ENCODE measurements around the gene PANK2.

The PANK2 gene

GRCh38 chr20:3857405-3857804 lies 31.8 kb upstream of the PANK2 start:
- H3K79me2 ChIP-seq (ENCODE audit: control insufficient read depth, insufficient read depth, low read length, unreplicated experiment), result peaks cover 3% of the 10 kb centered on the region
- no peak overlapping the region for H3K27ac ChIP-seq (ENCODE audit: low read depth, low read length)
- H3K27me3 ChIP-seq (ENCODE audit: insufficient read depth, low read length), result no peaks in the 10 kb centered on the region
- no peak overlapping the region for H2AFZ ChIP-seq (ENCODE audit: low read length, unreplicated experiment)
- H3K36me3 ChIP-seq (ENCODE audit: insufficient read depth, low read length), result peaks cover 10% of the 10 kb centered on the region; the same call in 1 of the 2 replicates
- H3K4me1 ChIP-seq (ENCODE audit: control insufficient read depth, insufficient read depth, low read length, unreplicated experiment), result no peaks in the 10 kb centered on the region
- H3K4me3 ChIP-seq (ENCODE audit: low read depth, low read length), result no peak overlapping the region

DNA sequence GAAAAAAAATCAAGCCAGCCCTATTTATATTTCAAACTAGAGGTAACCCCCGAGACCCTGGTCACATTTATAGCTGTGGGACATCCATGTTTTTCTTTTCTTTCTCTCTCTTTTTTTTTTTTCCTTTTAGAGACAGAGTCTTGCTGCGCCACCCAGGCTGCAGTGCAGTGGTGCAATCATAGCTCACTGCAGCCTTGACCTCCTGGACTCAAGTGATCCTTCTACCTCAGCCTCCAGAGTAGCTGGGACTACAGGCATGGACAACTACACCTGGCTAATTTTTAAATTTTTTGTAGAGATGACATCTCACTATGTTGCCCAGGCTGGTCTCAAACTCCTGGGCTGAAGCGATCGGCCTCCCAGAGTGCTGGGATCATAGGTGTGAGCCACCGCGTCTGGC lies 30.5 kb upstream of the PANK2 start:
- H3K4me3 ChIP-seq (ENCODE audit: low read depth, low read length), result no peak overlapping the region
- H2AFZ ChIP-seq (ENCODE audit: low read length, unreplicated experiment), result no peak overlapping the region
- no peak overlapping the region for H3K27ac ChIP-seq (ENCODE audit: low read depth, low read length)
- H3K79me2 ChIP-seq (ENCODE audit: control insufficient read depth, insufficient read depth, low read length, unreplicated experiment), result peaks cover 3% of the 10 kb centered on the region
- H3K27me3 ChIP-seq (ENCODE audit: insufficient read depth, low read length), result no peaks in the 10 kb centered on the region
- no peaks in the 10 kb centered on the region for H3K4me1 ChIP-seq (ENCODE audit: control insufficient read depth, insufficient read depth, low read length, unreplicated experiment)
- peaks cover 20% of the 10 kb centered on the region; the same call in 1 of the 2 replicates for H3K36me3 ChIP-seq (ENCODE audit: insufficient read depth, low read length)

- peaks cover 29% of the 10 kb centered on the region; the same call in 1 of the 2 replicates for H3K36me3 ChIP-seq (ENCODE audit: insufficient read depth, low read length)
These were observed 28.0 kb upstream of the PANK2 start for GRCh38 chr20:3861191-3861590.

DNA sequence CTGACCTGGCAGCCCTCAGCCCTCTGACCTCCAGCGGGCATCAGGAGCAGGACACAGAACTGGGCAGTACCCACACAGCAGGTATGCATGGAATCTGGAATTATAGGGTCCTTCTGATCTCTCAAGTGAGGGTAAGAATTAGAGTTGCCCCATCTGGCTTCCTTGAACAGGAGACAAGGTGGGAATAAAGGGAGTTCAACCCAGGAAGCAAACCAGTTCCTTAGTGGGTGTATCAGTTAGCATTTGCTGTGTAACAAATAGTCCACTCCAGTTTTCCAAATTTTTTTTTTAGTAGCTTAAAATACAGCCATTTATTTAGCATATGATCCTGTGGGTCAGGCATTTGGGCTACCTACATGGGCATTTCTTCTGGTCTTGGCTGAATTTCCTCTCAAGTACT lies 26.9 kb upstream of the PANK2 start:
- Histone ChIP-seq H3K79me2 (ENCODE audit: control insufficient read depth, insufficient read depth, low read length, unreplicated experiment) (peaks cover 3% of the 10 kb centered on the region), H3K4me1 (ENCODE audit: control insufficient read depth, insufficient read depth, low read length, unreplicated experiment) (no peaks in the 10 kb centered on the region), H3K4me3 (ENCODE audit: low read depth, low read length) (no peak overlapping the region), H3K27ac (ENCODE audit: low read depth, low read length) (no peak overlapping the region), H2AFZ (ENCODE audit: low read length, unreplicated experiment) (no peak overlapping the region), H3K27me3 (ENCODE audit: insufficient read depth, low read length) (no peaks in the 10 kb centered on the region), H3K36me3 (ENCODE audit: insufficient read depth, low read length) (peaks cover 26% of the 10 kb centered on the region; the same call in 1 of the 2 replicates)

More at GRCh38 chr20:3861191-3861590, 28.0 kb upstream of the PANK2 start:
- no peak overlapping the region for H3K27ac ChIP-seq (ENCODE audit: low read depth, low read length)
- peaks cover 3% of the 10 kb centered on the region for H3K79me2 ChIP-seq (ENCODE audit: control insufficient read depth, insufficient read depth, low read length, unreplicated experiment)
- no peaks in the 10 kb centered on the region for H3K4me1 ChIP-seq (ENCODE audit: control insufficient read depth, insufficient read depth, low read length, unreplicated experiment)
- no peak overlapping the region for H2AFZ ChIP-seq (ENCODE audit: low read length, unreplicated experiment)
- no peak overlapping the region for H3K4me3 ChIP-seq (ENCODE audit: low read depth, low read length)
- H3K27me3 ChIP-seq (ENCODE audit: insufficient read depth, low read length), result no peaks in the 10 kb centered on the region

GRCh38 chr20:3863317-3863716 lies 25.9 kb upstream of the PANK2 start:
- Histone ChIP-seq H3K79me2 (ENCODE audit: control insufficient read depth, insufficient read depth, low read length, unreplicated experiment) (no peaks in the 10 kb centered on the region), H2AFZ (ENCODE audit: low read length, unreplicated experiment) (no peak overlapping the region), H3K27ac (ENCODE audit: low read depth, low read length) (no peak overlapping the region), H3K4me3 (ENCODE audit: low read depth, low read length) (no peak overlapping the region), H3K4me1 (ENCODE audit: control insufficient read depth, insufficient read depth, low read length, unreplicated experiment) (no peaks in the 10 kb centered on the region), H3K36me3 (ENCODE audit: insufficient read depth, low read length) (peaks cover 26% of the 10 kb centered on the region; the same call in 1 of the 2 replicates), H3K27me3 (ENCODE audit: insufficient read depth, low read length) (no peaks in the 10 kb centered on the region)

GRCh38 chr20:3864518-3864917 lies 24.7 kb upstream of the PANK2 start:
- H3K79me2 ChIP-seq (ENCODE audit: control insufficient read depth, insufficient read depth, low read length, unreplicated experiment), result no peaks in the 10 kb centered on the region
- H3K27me3 ChIP-seq (ENCODE audit: insufficient read depth, low read length), result no peaks in the 10 kb centered on the region
- peaks cover 26% of the 10 kb centered on the region; the same call in 1 of the 2 replicates for H3K36me3 ChIP-seq (ENCODE audit: insufficient read depth, low read length)
- H2AFZ ChIP-seq (ENCODE audit: low read length, unreplicated experiment), result no peak overlapping the region
- no peaks in the 10 kb centered on the region for H3K4me1 ChIP-seq (ENCODE audit: control insufficient read depth, insufficient read depth, low read length, unreplicated experiment)
- no peak overlapping the region for H3K4me3 ChIP-seq (ENCODE audit: low read depth, low read length)
- no peak overlapping the region for H3K27ac ChIP-seq (ENCODE audit: low read depth, low read length)

DNA sequence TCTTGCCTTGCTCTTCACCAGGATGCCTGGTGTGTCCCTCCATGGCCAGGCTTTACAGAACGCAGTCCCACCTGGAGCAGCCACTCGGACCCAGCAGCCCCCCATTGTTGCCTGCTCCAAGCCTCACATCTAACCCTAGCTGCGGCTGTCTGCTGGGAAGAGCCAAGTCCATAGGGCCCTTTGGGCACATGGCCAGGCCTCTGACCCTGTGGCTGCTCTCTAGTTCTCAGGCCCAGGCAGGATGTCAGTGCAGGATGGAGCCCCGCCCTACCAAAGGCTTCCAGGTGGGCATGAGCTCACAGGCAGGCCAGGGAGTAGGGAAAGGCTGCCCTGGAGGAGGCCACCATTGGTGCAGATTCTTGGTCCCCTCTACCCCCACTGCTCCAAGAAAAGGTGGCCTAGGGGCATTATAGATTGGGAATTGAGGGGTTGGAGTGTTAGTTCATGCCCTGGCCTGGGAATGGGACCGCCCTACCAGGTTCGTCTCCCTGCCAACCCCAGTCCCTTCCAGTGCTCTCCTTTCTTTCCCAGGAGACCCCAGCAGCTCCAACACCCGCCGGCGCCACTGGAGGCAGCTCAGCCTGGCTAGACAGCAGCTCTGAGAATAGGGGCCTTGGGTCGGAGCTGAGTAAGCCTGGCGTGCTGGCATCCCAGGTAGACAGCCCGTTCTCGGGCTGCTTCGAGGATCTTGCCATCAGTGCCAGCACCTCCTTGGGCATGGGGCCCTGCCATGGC lies 23.9 kb upstream of the PANK2 start:
- H3K27me3 ChIP-seq (ENCODE audit: insufficient read depth, low read length), result no peaks in the 10 kb centered on the region
- H2AFZ ChIP-seq (ENCODE audit: low read length, unreplicated experiment), result no peak overlapping the region
- no peak overlapping the region for H3K27ac ChIP-seq (ENCODE audit: low read depth, low read length)
- no peaks in the 10 kb centered on the region for H3K4me1 ChIP-seq (ENCODE audit: control insufficient read depth, insufficient read depth, low read length, unreplicated experiment)
- H3K4me3 ChIP-seq (ENCODE audit: low read depth, low read length), result no peak overlapping the region
- H3K36me3 ChIP-seq (ENCODE audit: insufficient read depth, low read length), result peaks cover 23% of the 10 kb centered on the region; the same call in 1 of the 2 replicates
- no peaks in the 10 kb centered on the region for H3K79me2 ChIP-seq (ENCODE audit: control insufficient read depth, insufficient read depth, low read length, unreplicated experiment)

DNA sequence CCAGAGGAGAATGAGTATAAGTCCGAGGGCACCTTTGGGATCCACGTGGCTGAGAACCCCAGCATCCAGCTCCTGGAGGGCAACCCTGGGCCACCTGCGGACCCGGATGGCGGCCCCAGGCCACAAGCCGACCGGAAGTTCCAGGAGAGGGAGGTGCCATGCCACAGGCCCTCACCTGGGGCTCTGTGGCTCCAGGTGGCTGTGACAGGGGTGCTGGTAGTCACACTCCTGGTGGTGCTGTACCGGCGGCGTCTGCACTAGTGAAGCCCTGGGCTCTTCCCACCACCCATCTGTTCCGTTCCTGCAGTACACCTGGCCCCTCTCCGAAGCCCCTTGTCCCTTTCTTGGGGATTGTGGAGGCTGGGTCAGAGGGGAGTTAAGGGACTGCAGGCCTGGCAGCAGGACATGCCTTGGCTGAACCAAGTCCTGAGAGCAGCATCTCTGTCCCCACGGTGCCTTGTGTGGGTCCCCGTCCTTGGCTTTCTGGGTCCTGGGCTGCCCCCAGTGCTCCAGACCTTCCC lies 23.2 kb upstream of the PANK2 start:
- Histone ChIP-seq H3K4me1 (ENCODE audit: control insufficient read depth, insufficient read depth, low read length, unreplicated experiment) (no peaks in the 10 kb centered on the region), H3K27me3 (ENCODE audit: insufficient read depth, low read length) (no peaks in the 10 kb centered on the region), H3K27ac (ENCODE audit: low read depth, low read length) (no peak overlapping the region), H3K79me2 (ENCODE audit: control insufficient read depth, insufficient read depth, low read length, unreplicated experiment) (no peaks in the 10 kb centered on the region), H3K36me3 (ENCODE audit: insufficient read depth, low read length) (peaks cover 23% of the 10 kb centered on the region; the same call in 1 of the 2 replicates), H3K4me3 (ENCODE audit: low read depth, low read length) (no peak overlapping the region), H2AFZ (ENCODE audit: low read length, unreplicated experiment) (no peak overlapping the region)

- H3K4me1 ChIP-seq (ENCODE audit: control insufficient read depth, insufficient read depth, low read length, unreplicated experiment), result no peaks in the 10 kb centered on the region
- H3K27ac ChIP-seq (ENCODE audit: low read depth, low read length), result no peak overlapping the region
- peaks cover 23% of the 10 kb centered on the region; the same call in 1 of the 2 replicates for H3K36me3 ChIP-seq (ENCODE audit: insufficient read depth, low read length)
- H3K27me3 ChIP-seq (ENCODE audit: insufficient read depth, low read length), result no peaks in the 10 kb centered on the region
- no peak overlapping the region for H3K4me3 ChIP-seq (ENCODE audit: low read depth, low read length)
- no peaks in the 10 kb centered on the region for H3K79me2 ChIP-seq (ENCODE audit: control insufficient read depth, insufficient read depth, low read length, unreplicated experiment)
- H2AFZ ChIP-seq (ENCODE audit: low read length, unreplicated experiment), result no peak overlapping the region
These were observed 22.7 kb upstream of the PANK2 start for GRCh38 chr20:3866464-3866863.

DNA sequence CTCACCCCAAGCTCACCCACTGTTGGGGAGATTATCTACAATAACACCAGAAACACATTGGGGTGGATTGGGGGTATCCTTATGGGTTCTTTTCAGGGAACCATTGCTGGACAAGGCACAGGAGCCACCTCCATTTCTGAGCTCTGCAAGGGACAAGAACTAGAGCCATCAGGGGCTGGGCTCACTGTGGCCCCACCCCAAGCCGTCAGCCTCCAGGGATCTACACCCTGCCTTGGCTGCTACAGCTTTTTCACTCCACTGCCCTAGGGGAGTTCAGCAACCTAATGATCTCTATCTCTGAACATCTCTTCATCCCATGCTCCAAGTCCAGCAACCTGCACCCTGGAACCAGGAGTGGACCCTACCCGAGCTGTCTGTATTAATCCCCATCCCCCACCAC lies 21.4 kb upstream of the PANK2 start:
- Histone ChIP-seq H3K27me3 (ENCODE audit: insufficient read depth, low read length) (no peaks in the 10 kb centered on the region), H2AFZ (ENCODE audit: low read length, unreplicated experiment) (no peak overlapping the region), H3K79me2 (ENCODE audit: control insufficient read depth, insufficient read depth, low read length, unreplicated experiment) (no peaks in the 10 kb centered on the region), H3K4me1 (ENCODE audit: control insufficient read depth, insufficient read depth, low read length, unreplicated experiment) (no peaks in the 10 kb centered on the region), H3K4me3 (ENCODE audit: low read depth, low read length) (no peak overlapping the region), H3K36me3 (ENCODE audit: insufficient read depth, low read length) (peaks cover 20% of the 10 kb centered on the region; the same call in 1 of the 2 replicates), H3K27ac (ENCODE audit: low read depth, low read length) (no peak overlapping the region)
